Activated CD8-positive, alpha-beta T cell treated with anti-CD3 and anti-CD28 coated beads for 36 hours (primary cell): ENCODE measurements around the gene IFNG. TPM values are rescaled to one million over a fixed set of nuclear protein-coding genes. Genes with fewer than 3 reads are reported as not detected.

Source experiments
- ATAC-seq: fragments of 200-7000 bp; cut with Tn5 transposase; one replicate; pipeline ENCODE4 v1.10.0; 2021; ENCODE audit warnings: mild to moderate bottlenecking, moderate library complexity
- CTCF ChIA-PET: fragments of 350-600 bp; sonication (Branson Sonifier 250); formaldehyde crosslinking; loops from one replicate; lab custom pipeline; 2021; ENCODE audit warnings: antibody characterized with exemption; lab: Charles Lee
- POLR2A ChIA-PET: fragments of 350-600 bp; sonication (Branson Sonifier 250); formaldehyde crosslinking; loops from one replicate; lab custom pipeline; 2021; ENCODE audit warnings: antibody characterized with exemption; lab: Charles Lee
- DNase-seq: peaks from one replicate; pipeline ENCODE4 v3.0.0-alpha.2; 2020
- H3K27ac Mint-ChIP-seq: one replicate; pipeline ENCODE4 v1.8.0; 2021; ENCODE audit warnings: mild to moderate bottlenecking, mixed read lengths
- H3K27me3 Mint-ChIP-seq: one replicate; pipeline ENCODE4 v1.8.0; 2021; ENCODE audit warnings: mixed read lengths
- H3K36me3 Mint-ChIP-seq: one replicate; pipeline ENCODE4 v1.8.0; 2021; ENCODE audit warnings: low read depth, mixed read lengths
- H3K4me1 Mint-ChIP-seq: one replicate; pipeline ENCODE4 v1.8.0; 2021; ENCODE audit warnings: low read depth, mixed read lengths
- H3K4me3 Mint-ChIP-seq: one replicate; pipeline ENCODE4 v1.8.0; 2021; ENCODE audit warnings: mild to moderate bottlenecking, moderate library complexity, mixed read lengths
- H3K9me3 Mint-ChIP-seq: one replicate; pipeline ENCODE4 v1.8.0; 2021; ENCODE audit warnings: mixed read lengths
- CTCF ChIP-seq: fragments of 200-600 bp; IDR thresholded peaks from one replicate; pipeline ENCODE4 v1.8.0; 2022; ENCODE audit warnings: antibody characterized with exemption, mild to moderate bottlenecking
- intact Hi-C: fragments of 100-400 bp; cut with micrococcal nuclease; formaldehyde crosslinking; loops from one replicate; pipeline ENCODE4 v1.10.0; 2022
- total RNA-seq, 2 experiments: library from RNA; stranded (reverse); gene quantifications; one replicate each; pipeline ENCODE4 v1.2.3, GENCODE V29; 2021

The IFNG gene
- total RNA-seq, 2 experiments from 2014 or later = 42.7 to 43.6 TPM

GRCh38 chr12:68137335-68137830 lies 22.2 kb downstream of the IFNG start:
- DNase-seq = peak; percentile 52
- H3K4me3 Mint-ChIP-seq = peak overlapping the region; percentile 44
- ChIA-PET CTCF (interaction anchor here (1.3 to 4.9 kb wide), 3 partner anchors 20 to 98 kb away, joined by 4 to 26 read pairs (median 10); no protein-coding TSS in a partner anchor), POLR2A (interaction anchor here (1.4 kb wide), 1 partner anchor 20 kb away, joined by 5 read pairs; no protein-coding TSS in a partner anchor)
- intact Hi-C loops = loop anchor here (1.0 kb wide), 1 partner anchor 16 kb away; no protein-coding TSS in a partner anchor
- peaks cover 57% of the 10 kb centered on the region for H3K4me1 Mint-ChIP-seq
- H3K9me3 Mint-ChIP-seq = peaks cover 8% of the 10 kb centered on the region
- no peaks in the 10 kb centered on the region for H3K27me3 Mint-ChIP-seq
- peaks cover 7% of the 10 kb centered on the region for H3K36me3 Mint-ChIP-seq
- TF ChIP-seq CTCF = no peak
- peak overlapping the region; percentile 89 for H3K27ac Mint-ChIP-seq
- ATAC-seq = peak; percentile 75

- CTCF ChIA-PET = interaction anchor here (0.7 to 4.9 kb wide), 6 partner anchors 10 to 175 kb away, joined by 3 to 26 read pairs (median 8); no protein-coding TSS in a partner anchor
Measured at GRCh38 chr12:68135520-68135919, 24.0 kb downstream of the IFNG start.

GRCh38 chr12:68131867-68132414 lies 27.6 kb downstream of the IFNG start:
- CTCF ChIA-PET = interaction anchor here (1.1 to 1.2 kb wide), 2 partner anchors 18 to 91 kb away, joined by 3 to 4 read pairs; no protein-coding TSS in a partner anchor
- H3K27ac Mint-ChIP-seq = no peak overlapping the region
- H3K27me3 Mint-ChIP-seq = no peaks in the 10 kb centered on the region

More at GRCh38 chr12:68135520-68135919, 24.0 kb downstream of the IFNG start:
- Mint-ChIP-seq H3K9me3 (peaks cover 19% of the 10 kb centered on the region), H3K36me3 (peaks cover 12% of the 10 kb centered on the region), H3K4me3 (no peak overlapping the region), H3K27me3 (no peaks in the 10 kb centered on the region), H3K27ac (peak overlapping the region; percentile 26), H3K4me1 (peaks cover 54% of the 10 kb centered on the region)
- DNase-seq = no peak
- no peak for ATAC-seq
- TF ChIP-seq CTCF = no peak
- POLR2A ChIA-PET = interaction anchor here (0.7 to 1.3 kb wide), 4 partner anchors 19 to 157 kb away, joined by 3 to 4 read pairs (median 3); no protein-coding TSS in a partner anchor
- intact Hi-C loops = no loop called here

GRCh38 chr12:68129979-68130378 lies 29.6 kb downstream of the IFNG start:
- no peaks in the 10 kb centered on the region for H3K27me3 Mint-ChIP-seq
- H3K4me3 Mint-ChIP-seq = no peak overlapping the region
- intact Hi-C loops = no loop called here
- peaks cover 24% of the 10 kb centered on the region for H3K36me3 Mint-ChIP-seq
- no peak overlapping the region for H3K27ac Mint-ChIP-seq
- H3K4me1 Mint-ChIP-seq = peaks cover 6% of the 10 kb centered on the region
- CTCF ChIA-PET = no interaction called here
- peaks cover 43% of the 10 kb centered on the region for H3K9me3 Mint-ChIP-seq
- POLR2A ChIA-PET = no interaction called here
- TF ChIP-seq CTCF = no peak
- no peak for DNase-seq
- ATAC-seq = no peak

More at GRCh38 chr12:68131867-68132414, 27.6 kb downstream of the IFNG start:
- H3K9me3 Mint-ChIP-seq = peaks cover 40% of the 10 kb centered on the region
- H3K4me3 Mint-ChIP-seq = no peak overlapping the region
- H3K36me3 Mint-ChIP-seq = peaks cover 21% of the 10 kb centered on the region
- POLR2A ChIA-PET = no interaction called here
- intact Hi-C loops = no loop called here
- no peak for TF ChIP-seq CTCF
- no peak for DNase-seq
- no peak for ATAC-seq
- H3K4me1 Mint-ChIP-seq = peaks cover 22% of the 10 kb centered on the region
